Neural crest cell (in vitro differentiated cells): Measurements from ENCODE around the gene PRRC1. TPM values are rescaled to one million over a fixed set of nuclear protein-coding genes. Genes with fewer than 3 reads are reported as not detected.

Source experiments
- DNase-seq: peaks from one replicate; pipeline ENCODE4 v3.0.0; 2021; ENCODE audit warnings: low read depth, mixed read lengths, low spot score
- H3K27ac Mint-ChIP-seq: one replicate; pipeline ENCODE4 v1.8.0; 2021; ENCODE audit warnings: mild to moderate bottlenecking, mixed read lengths; ENCODE audit not compliant: unreplicated experiment
- H3K27me3 Mint-ChIP-seq: 2 replicates; pipeline ENCODE4 v1.8.0; 2021; ENCODE audit warnings: low read depth, mild to moderate bottlenecking, mixed read lengths
- H3K36me3 Mint-ChIP-seq: 2 replicates; pipeline ENCODE4 v1.8.0; 2021; ENCODE audit warnings: low read depth, mild to moderate bottlenecking, mixed read lengths
- H3K4me1 Mint-ChIP-seq: 2 replicates; pipeline ENCODE4 v1.8.0; 2021; ENCODE audit warnings: mixed read lengths
- H3K4me3 Mint-ChIP-seq: one replicate; pipeline ENCODE4 v1.8.0; 2021; ENCODE audit warnings: mild to moderate bottlenecking, mixed read lengths
- H3K9me3 Mint-ChIP-seq: 2 replicates; pipeline ENCODE4 v1.8.0; 2021; ENCODE audit warnings: mixed read lengths
- CTCF ChIP-seq: fragments of 200-600 bp; sonication (generic); conservative IDR thresholded peaks from 2 replicates; pipeline ENCODE4 v1.5.0; 2021; ENCODE audit warnings: antibody characterized with exemption, mild to moderate bottlenecking
- total RNA-seq: library from RNA; stranded (reverse); gene quantifications from 2 replicates; pipeline ENCODE4 v1.2.1, GENCODE V29; 2021

The PRRC1 gene
- total RNA-seq, 1 donor from 2014 or later: 58.6 TPM

GRCh38 chr5:127596501-127596900 lies 79.1 kb downstream of the PRRC1 start:
- TF ChIP-seq CTCF: no peak
- no peaks in the 10 kb centered on the region for H3K36me3 Mint-ChIP-seq

GRCh38 chr5:127599320-127599719 lies 81.9 kb downstream of the PRRC1 start:
- Mint-ChIP-seq H3K27ac (no peak overlapping the region), H3K27me3 (no peaks in the 10 kb centered on the region), H3K36me3 (no peaks in the 10 kb centered on the region), H3K4me1 (peaks cover 26% of the 10 kb centered on the region), H3K9me3 (no peaks in the 10 kb centered on the region), H3K4me3 (no peak overlapping the region)
- DNase-seq: no peak
- TF ChIP-seq CTCF: no peak

More at GRCh38 chr5:127596501-127596900, 79.1 kb downstream of the PRRC1 start:
- Mint-ChIP-seq H3K9me3 (peaks cover 2% of the 10 kb centered on the region), H3K4me3 (no peak overlapping the region), H3K27ac (no peak overlapping the region), H3K27me3 (no peaks in the 10 kb centered on the region), H3K4me1 (peaks cover 10% of the 10 kb centered on the region)
- DNase-seq: no peak

- Mint-ChIP-seq H3K4me3 (no peak overlapping the region), H3K36me3 (no peaks in the 10 kb centered on the region), H3K27me3 (no peaks in the 10 kb centered on the region), H3K9me3 (no peaks in the 10 kb centered on the region), H3K27ac (peak overlapping the region; percentile 21), H3K4me1 (peaks cover 30% of the 10 kb centered on the region)
- no peak for TF ChIP-seq CTCF
- DNase-seq: no peak
Measured at GRCh38 chr5:127599847-127600246, 82.4 kb downstream of the PRRC1 start.

GRCh38 chr5:127601111-127601510 lies 83.7 kb downstream of the PRRC1 start:
- DNase-seq: no peak
- H3K36me3 Mint-ChIP-seq: no peaks in the 10 kb centered on the region
- TF ChIP-seq CTCF: no peak
- H3K9me3 Mint-ChIP-seq: no peaks in the 10 kb centered on the region
- H3K4me3 Mint-ChIP-seq: no peak overlapping the region
- H3K4me1 Mint-ChIP-seq: peaks cover 30% of the 10 kb centered on the region
- no peaks in the 10 kb centered on the region for H3K27me3 Mint-ChIP-seq
- H3K27ac Mint-ChIP-seq: no peak overlapping the region

GRCh38 chr5:127601601-127602000 lies 84.2 kb downstream of the PRRC1 start:
- no peak for DNase-seq
- H3K4me1 Mint-ChIP-seq: peaks cover 30% of the 10 kb centered on the region
- no peak overlapping the region for H3K27ac Mint-ChIP-seq
- no peaks in the 10 kb centered on the region for H3K36me3 Mint-ChIP-seq
- no peaks in the 10 kb centered on the region for H3K27me3 Mint-ChIP-seq
- no peak overlapping the region for H3K4me3 Mint-ChIP-seq
- H3K9me3 Mint-ChIP-seq: no peaks in the 10 kb centered on the region
- no peak for TF ChIP-seq CTCF

- Mint-ChIP-seq H3K36me3 (no peaks in the 10 kb centered on the region), H3K27me3 (no peaks in the 10 kb centered on the region), H3K27ac (peak overlapping the region; percentile 10), H3K4me3 (no peak overlapping the region), H3K4me1 (peaks cover 30% of the 10 kb centered on the region), H3K9me3 (no peaks in the 10 kb centered on the region)
- no peak for TF ChIP-seq CTCF
- no peak for DNase-seq
Measured at GRCh38 chr5:127602481-127602880, 85.0 kb downstream of the PRRC1 start.
